GM23338 (cell line): Measurements from ENCODE around the gene CSTPP1. TPM values are rescaled to one million over a fixed set of nuclear protein-coding genes. Genes with fewer than 3 reads are reported as not detected.

ENCODE experiments used
- ATAC-seq: fragments of 200-7000 bp; cut with Tn5 transposase; 3 replicates; pipeline ENCODE4 v1.9.1; 2020
- DNase-seq: peaks from one replicate; pipeline ENCODE4 v3.0.0-alpha.2; 2015; ENCODE audit warnings: low spot score
- H2AFZ ChIP-seq: fragments of 200-600 bp; sonication (generic); 2 replicates; pipeline ENCODE4 v1.8.0; 2016; ENCODE audit warnings: antibody characterized with exemption, mild to moderate bottlenecking, moderate library complexity
- H3F3A ChIP-seq: fragments of 200-600 bp; sonication (generic); replicated peaks from 2 replicates; pipeline ENCODE4 v1.8.0; 2017; ENCODE audit warnings: antibody characterized with exemption, mixed run types, low read depth
- H3K27ac ChIP-seq: fragments of 200-600 bp; sonication (generic); 2 replicates; pipeline ENCODE4 v1.6.1; 2016; ENCODE audit warnings: low read depth
- H3K27me3 ChIP-seq: fragments of 200-600 bp; sonication (generic); 2 replicates; pipeline ENCODE4 v1.8.0; 2016; ENCODE audit warnings: mild to moderate bottlenecking, mixed run types, moderate library complexity; ENCODE audit not compliant: insufficient read depth
- H3K36me3 ChIP-seq: fragments of 200-600 bp; sonication (generic); 2 replicates; pipeline ENCODE4 v1.8.0; 2016; ENCODE audit warnings: mild to moderate bottlenecking; ENCODE audit not compliant: insufficient read depth
- H3K4me1 ChIP-seq: fragments of 200-600 bp; sonication (generic); 2 replicates; pipeline ENCODE4 v1.8.0; 2016; ENCODE audit warnings: mild to moderate bottlenecking, moderate library complexity; ENCODE audit not compliant: insufficient read depth
- H3K4me2 ChIP-seq: fragments of 200-600 bp; sonication (generic); 2 replicates; pipeline ENCODE4 v1.7.1; 2017; ENCODE audit warnings: mixed run types
- H3K4me3 ChIP-seq: fragments of 200-600 bp; sonication (generic); 2 replicates; pipeline ENCODE4 v1.6.1; 2016; ENCODE audit warnings: mixed run types
- H3K79me2 ChIP-seq: fragments of 200-600 bp; sonication (generic); replicated peaks from 2 replicates; pipeline ENCODE4 v1.8.0; 2017; ENCODE audit warnings: mild to moderate bottlenecking; ENCODE audit not compliant: insufficient read depth
- H3K9me2 ChIP-seq: fragments of 200-600 bp; sonication (generic); 2 replicates; pipeline ENCODE4 v1.8.0; 2017; ENCODE audit not compliant: insufficient read depth
- H4K20me1 ChIP-seq: fragments of 200-600 bp; sonication (generic); replicated peaks from 2 replicates; pipeline ENCODE4 v1.8.0; 2017; ENCODE audit warnings: mild to moderate bottlenecking; ENCODE audit not compliant: insufficient read depth
- H3K27ac Mint-ChIP-seq: 2 replicates; pipeline ENCODE4 v1.8.0; 2020; ENCODE audit warnings: inconsistent platforms, mild to moderate bottlenecking, moderate library complexity, mixed read lengths
- H3K27me3 Mint-ChIP-seq: 3 replicates; pipeline ENCODE4 v1.8.0; 2022; ENCODE audit warnings: low read depth, mild to moderate bottlenecking, moderate library complexity, mixed read lengths, inconsistent platforms; ENCODE audit not compliant: insufficient read depth, poor library complexity
- H3K36me3 Mint-ChIP-seq: 3 replicates; pipeline ENCODE4 v1.8.0; 2021; ENCODE audit warnings: low read depth, mild to moderate bottlenecking, inconsistent platforms, moderate library complexity, mixed read lengths
- H3K4me1 Mint-ChIP-seq: 3 replicates; pipeline ENCODE4 v1.8.0; 2020; ENCODE audit warnings: mild to moderate bottlenecking, inconsistent platforms, mixed read lengths
- H3K4me3 Mint-ChIP-seq: 3 replicates; pipeline ENCODE4 v1.8.0; 2021; ENCODE audit warnings: moderate library complexity, mild to moderate bottlenecking, inconsistent platforms, mixed read lengths
- H3K9me3 Mint-ChIP-seq: 3 replicates; pipeline ENCODE4 v1.8.0; 2020; ENCODE audit warnings: moderate library complexity, mild to moderate bottlenecking, inconsistent platforms, mixed read lengths
- CREB1 ChIP-seq: fragments of 250-450 bp; sonication (Bioruptor Pico); IDR thresholded peaks from 2 replicates; pipeline ENCODE4 v1.5.0; 2020; ENCODE audit warnings: low read depth, mild to moderate bottlenecking, moderate library complexity
- CTCF ChIP-seq, 2 experiments: fragments of 200-600 bp in 1 of 2; sonication (generic) in 1 of 2; conservative IDR thresholded peaks; 2 replicates each; pipeline versions ENCODE4 v1.5.1 to v1.6.1; 2016 to 2017; ENCODE audit warnings: antibody characterized with exemption in 2 of 2, low read depth in 2 of 2, mild to moderate bottlenecking in 2 of 2, moderate library complexity in 1 of 2
- ETS1 ChIP-seq: IDR thresholded peaks from 2 replicates; pipeline ENCODE4 v1.6.1; 2016; ENCODE audit warnings: antibody characterized with exemption
- EZH2 ChIP-seq: fragments of 200-600 bp; sonication (generic); IDR thresholded peaks from one replicate; pipeline ENCODE4 v1.8.0; 2017; ENCODE audit warnings: antibody characterized with exemption, mild to moderate bottlenecking, low read depth; ENCODE audit not compliant: unreplicated experiment
- EZH2phosphoT487 ChIP-seq: fragments of 200-600 bp; sonication (generic); IDR thresholded peaks from one replicate; pipeline ENCODE4 v1.8.1; 2018; ENCODE audit warnings: antibody characterized with exemption; ENCODE audit not compliant: unreplicated experiment
- JUNB ChIP-seq: IDR thresholded peaks from one replicate; pipeline ENCODE4 v1.6.1; 2016; ENCODE audit warnings: antibody characterized with exemption; ENCODE audit not compliant: unreplicated experiment
- NANOG ChIP-seq: IDR thresholded peaks from 2 replicates; pipeline ENCODE4 v1.6.1; 2016; ENCODE audit warnings: antibody characterized with exemption, borderline replicate concordance
- POLR2AphosphoS5 ChIP-seq: IDR thresholded peaks from 2 replicates; pipeline ENCODE4 v1.6.1; 2016; ENCODE audit warnings: antibody characterized with exemption, low read depth
- REST ChIP-seq: IDR thresholded peaks from one replicate; pipeline ENCODE4 v1.6.1; 2018; ENCODE audit warnings: antibody characterized with exemption; ENCODE audit not compliant: unreplicated experiment
- STAT1 ChIP-seq: IDR thresholded peaks from one replicate; pipeline ENCODE4 v1.6.1; 2016; ENCODE audit warnings: antibody characterized with exemption; ENCODE audit not compliant: unreplicated experiment
- ZNF114 ChIP-seq: fragments of 250-450 bp; sonication (Bioruptor Pico); IDR thresholded peaks from 2 replicates; pipeline ENCODE4 v1.5.0; 2020; ENCODE audit warnings: mild to moderate bottlenecking, moderate library complexity
- ZNF331 ChIP-seq: fragments of 250-450 bp; sonication (Bioruptor Pico); IDR thresholded peaks from 2 replicates; pipeline ENCODE4 v1.5.0; 2020; ENCODE audit warnings: low read depth, mild to moderate bottlenecking, moderate library complexity
- ZNF462 ChIP-seq: fragments of 250-450 bp; sonication (Bioruptor Pico); IDR thresholded peaks from 2 replicates; pipeline ENCODE4 v1.5.0; 2020; ENCODE audit warnings: mild to moderate bottlenecking, moderate library complexity
- polyA plus RNA-seq: library from polyadenylated mRNA; unstranded; fragments of >200 nt; fragmentation: Nextera tagmentation; extraction: Ambion mirVana; gene quantifications from 2 replicates; pipeline ENCODE4 v1.2.1, GENCODE V29; 2016
- total RNA-seq: library from RNA; depleted of rRNA; stranded (reverse); fragments of >200 nt; shearing (Covaris generic); gene quantifications from 2 replicates; pipeline ENCODE4 v1.2.3, GENCODE V29; 2014

CSTPP1 gene
- total and polyA plus RNA-seq, 2 experiments from 2014 or later = 23.5 to 42.6 TPM

GRCh38 chr11:47034091-47034490 is 97.5 kb downstream of the CSTPP1 start:
- no peaks in the 10 kb centered on the region for H3K27me3 ChIP-seq
- DNase-seq (no peak), ATAC-seq (no peak)
- TF ChIP-seq JUNB (no peak), ETS1 (no peak), ZNF114 (CRISPR knock-in tag) (no peak), EZH2 (no peak), NANOG (no peak), POLR2AphosphoS5 (no peak), REST (no peak), ZNF331 (CRISPR knock-in tag) (no peak), STAT1 (no peak), CTCF (conservative IDR thresholded peaks at IDR 0.05; ENCODE audit: low read depth in 2 of 2) (no peak), CREB1 (CRISPR knock-in tag) (no peak), EZH2phosphoT487 (no peak), ZNF462 (no peak)
- no peak overlapping the region for H2AFZ ChIP-seq
- no peak overlapping the region for H3K4me3 ChIP-seq
- H3K4me1 ChIP-seq = peaks cover 3% of the 10 kb centered on the region; the same call in 1 of the 2 replicates
- Mint-ChIP-seq H3K27ac (no peak overlapping the region), H3K4me3 (no peak overlapping the region), H3K27me3 (no peaks in the 10 kb centered on the region), H3K36me3 (no peaks in the 10 kb centered on the region), H3K9me3 (no peaks in the 10 kb centered on the region; the same call in 2 of the 3 replicates), H3K4me1 (peaks cover 10% of the 10 kb centered on the region)
- no peaks in the 10 kb centered on the region for H3K79me2 ChIP-seq
- H3K4me2 ChIP-seq = no peak overlapping the region
- H3F3A ChIP-seq = no peaks in the 10 kb centered on the region
- no peaks in the 10 kb centered on the region for H3K36me3 ChIP-seq
- H4K20me1 ChIP-seq = no peaks in the 10 kb centered on the region
- no peak overlapping the region for H3K27ac ChIP-seq
- H3K9me2 ChIP-seq = no peaks in the 10 kb centered on the region
